GM21528 (cell line): ENCODE results near the gene MYL6B.
A peak's percentile ranks its signal among the peaks of the same experiment; 100 is the strongest.
"Not testable (repeated sequence)": the region's sequence is repeated elsewhere in the genome, so short reads cannot be mapped to it uniquely, and the experiment has no call there.

Experiments
- ATAC-seq: cut with Tn5 transposase; IDR thresholded peaks from one replicate; pipeline ENCODE4 v1.9.1; 2021; ENCODE audit warnings: mild to moderate bottlenecking, moderate library complexity; ENCODE audit not compliant: unreplicated experiment, low FRiP score

MYL6B gene

DNA sequence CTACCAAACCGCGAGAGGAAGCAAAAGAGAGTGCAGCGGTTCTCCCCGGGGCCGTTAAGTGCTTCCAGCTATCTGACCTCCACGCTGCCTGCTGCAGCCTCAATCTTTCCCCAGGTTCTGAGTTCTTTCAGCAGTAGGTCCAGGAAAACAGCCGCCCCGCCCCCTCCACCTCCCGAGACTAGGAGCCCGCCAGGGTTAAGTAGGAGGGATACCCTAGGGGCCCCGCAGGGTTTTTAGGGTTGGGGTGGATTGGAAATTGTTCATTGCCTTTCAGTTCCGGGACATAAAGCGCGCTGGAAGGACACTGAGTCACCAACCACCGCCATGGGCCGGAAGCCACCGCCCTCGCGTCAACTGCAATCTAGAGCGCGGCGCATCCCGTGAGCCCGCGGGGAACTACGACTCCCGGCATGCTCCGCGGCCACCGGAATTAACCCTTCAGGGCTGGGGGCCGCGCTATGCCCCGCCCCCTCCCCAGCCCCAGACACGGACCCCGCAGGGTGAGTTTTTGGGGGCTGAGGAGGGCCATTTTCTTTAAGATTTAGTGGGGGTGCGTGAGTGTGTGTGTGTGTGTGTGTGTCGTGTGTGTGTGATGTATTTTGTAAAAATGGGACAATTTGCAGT, at the start of gene MYL6B:
MYL6B (plus strand) TSS at position 456 of the 624 bp plus-strand sequence. CDS start 1,332 bp downstream, outside the sequence.
- ATAC-seq, result peak; percentile 77

DNA sequence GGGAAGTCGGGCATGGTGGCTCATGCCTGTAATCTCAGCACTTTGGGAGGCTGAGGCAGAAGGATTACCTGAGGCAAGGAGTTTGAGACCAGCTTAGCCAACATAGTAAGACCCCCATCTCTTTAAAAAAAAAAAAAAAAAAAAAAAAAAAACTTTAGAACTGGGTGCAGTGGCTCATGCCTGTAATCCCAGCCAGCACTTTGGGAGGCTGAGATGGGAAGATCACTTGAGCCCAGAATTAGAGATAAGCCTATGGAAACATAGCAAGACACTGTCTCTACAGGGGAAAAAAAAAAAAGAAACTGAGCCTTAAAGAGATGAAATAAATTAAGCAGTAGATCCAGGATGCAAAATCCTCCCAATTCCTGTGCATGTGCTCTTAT, 49.7 kb upstream of the MYL6B start:
- ATAC-seq, result no peak

DNA sequence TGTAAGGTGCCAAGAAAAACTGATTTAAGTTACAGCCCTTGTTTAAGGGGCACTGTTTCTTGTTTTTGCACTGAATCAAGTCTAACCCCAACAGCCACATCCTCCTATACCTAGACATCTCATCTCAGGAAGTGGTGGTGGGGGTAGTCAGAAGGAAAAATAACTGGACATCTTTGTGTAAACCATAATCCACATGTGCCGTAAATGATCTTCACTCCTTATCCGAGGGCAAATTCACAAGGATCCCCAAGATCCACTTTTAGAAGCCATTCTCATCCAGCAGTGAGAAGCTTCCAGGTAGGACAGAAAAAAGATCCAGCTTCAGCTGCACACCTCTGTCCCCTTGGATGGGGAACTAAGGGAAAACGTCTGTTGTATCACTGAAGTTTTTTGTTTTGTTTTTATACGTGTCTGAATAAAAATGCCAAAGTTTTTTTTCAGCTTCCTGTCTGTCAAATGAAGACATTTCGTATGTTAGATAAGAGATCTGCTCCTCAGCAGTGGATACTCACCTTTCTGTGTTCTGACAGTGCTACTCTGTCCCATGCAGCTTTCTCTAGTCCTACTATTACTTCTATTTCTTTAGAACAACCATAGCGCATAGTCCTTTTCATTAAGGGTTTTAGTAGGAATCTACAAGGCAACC, 49.2 kb upstream of the MYL6B start:
- no peak for ATAC-seq

DNA sequence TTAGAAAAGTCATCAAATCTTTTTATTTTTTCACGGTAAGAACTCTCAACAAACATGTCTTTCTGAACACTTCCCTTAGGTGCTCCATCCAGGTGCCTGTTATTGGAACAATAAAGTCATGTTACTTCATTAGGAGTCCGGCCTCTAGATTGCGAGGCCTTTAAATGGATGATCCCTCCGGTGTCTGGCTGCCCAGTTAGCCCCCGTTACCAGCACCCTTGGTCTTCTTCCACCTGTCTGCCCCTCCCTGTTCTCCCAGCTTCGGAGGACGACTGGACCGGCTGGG, 48.6 kb upstream of the MYL6B start:
- ATAC-seq, result peak; percentile 14

DNA sequence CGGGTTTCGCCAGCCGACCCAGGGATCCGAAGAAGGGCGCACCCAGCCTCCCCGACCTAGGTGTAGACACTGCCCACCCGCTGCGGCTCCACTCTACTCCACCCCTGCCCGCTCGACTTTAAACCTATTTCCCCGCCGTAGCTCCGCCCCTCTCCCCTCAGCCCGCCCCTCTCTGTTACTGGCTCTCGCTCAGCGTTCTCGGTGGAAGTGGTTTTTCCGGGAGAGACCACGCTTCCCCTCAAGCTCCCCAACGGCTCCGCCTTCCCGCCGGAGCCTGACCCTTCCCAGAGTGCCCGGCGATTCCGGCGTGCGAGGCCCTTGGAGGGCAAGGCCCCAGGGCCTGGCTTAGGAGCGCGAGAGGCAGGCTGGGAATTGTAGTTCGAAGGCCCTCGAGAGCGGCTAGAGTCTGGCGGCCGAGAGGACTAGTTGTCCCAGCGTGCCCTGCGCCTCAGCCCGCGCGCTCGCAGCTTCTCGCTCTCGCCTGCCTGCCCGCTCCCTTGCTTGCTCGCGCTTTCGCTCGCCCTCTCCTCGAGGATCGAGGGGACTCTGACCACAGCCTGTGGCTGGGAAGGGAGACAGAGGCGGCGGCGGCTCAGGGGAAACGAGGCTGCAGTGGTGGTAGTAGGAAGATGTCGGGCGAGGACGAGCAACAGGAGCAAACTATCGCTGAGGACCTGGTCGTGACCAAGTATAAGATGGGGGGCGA, 48.1 kb upstream of the MYL6B start, which contains the start of gene PA2G4:
PA2G4 (plus strand) TSS at position 451 of the 706 bp plus-strand sequence; CDS start at position 630, 179 bp downstream.
- peak; percentile 91 for ATAC-seq

DNA sequence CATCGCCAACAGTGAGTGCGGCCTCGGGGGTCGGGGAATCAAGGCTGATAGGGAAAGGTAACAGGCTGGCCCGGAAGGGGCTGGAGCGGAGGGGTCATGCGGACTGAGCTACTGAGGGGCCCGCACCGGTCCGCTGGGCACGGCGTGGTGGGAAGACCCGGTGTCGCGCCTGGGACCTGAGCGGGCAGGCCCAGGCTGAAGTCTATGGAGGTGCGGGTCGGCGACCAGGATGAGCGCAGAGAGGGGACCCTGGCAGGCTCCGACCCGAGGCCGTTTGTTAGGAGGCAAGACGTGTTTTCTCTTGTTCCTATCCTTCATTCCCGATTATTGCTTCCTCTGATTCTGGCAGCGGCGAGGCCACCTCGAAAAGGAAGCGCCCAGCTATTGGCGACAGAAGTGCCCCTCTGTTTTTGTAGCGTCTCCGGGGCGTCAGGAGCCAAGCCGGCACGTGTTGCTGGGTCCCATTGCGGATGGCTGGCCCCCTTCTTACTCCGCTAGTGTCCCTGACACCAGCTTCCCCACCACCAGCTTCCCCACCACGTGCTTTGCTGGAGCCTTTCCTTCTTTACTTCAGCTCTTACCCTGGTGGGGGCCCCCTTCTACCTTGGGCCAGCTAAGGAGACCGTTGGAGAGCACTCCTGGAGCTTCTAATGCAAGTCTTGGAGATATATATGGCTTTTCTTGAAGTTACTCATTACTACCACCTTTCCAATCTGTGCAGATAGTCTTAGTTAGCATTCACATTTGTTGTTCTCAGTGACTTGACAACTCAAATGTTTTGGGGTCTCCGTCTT, 47.4 kb upstream of the MYL6B start:
- ATAC-seq, result peak; percentile 31

DNA sequence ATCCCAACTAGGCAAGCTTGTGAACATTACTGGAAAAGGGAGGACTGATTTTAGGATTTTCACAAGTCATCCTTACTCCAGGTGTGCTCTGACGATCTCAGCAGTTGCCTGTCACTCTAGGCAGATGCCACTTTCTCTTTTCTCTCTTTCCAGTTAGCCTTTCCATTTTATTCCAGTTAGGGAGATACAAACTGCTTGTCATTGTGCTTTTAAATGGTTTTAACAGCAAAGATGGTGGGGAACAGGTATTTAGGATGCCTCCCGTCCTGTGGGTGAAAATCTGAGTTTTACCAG, 46.8 kb upstream of the MYL6B start:
- ATAC-seq, result no peak

DNA sequence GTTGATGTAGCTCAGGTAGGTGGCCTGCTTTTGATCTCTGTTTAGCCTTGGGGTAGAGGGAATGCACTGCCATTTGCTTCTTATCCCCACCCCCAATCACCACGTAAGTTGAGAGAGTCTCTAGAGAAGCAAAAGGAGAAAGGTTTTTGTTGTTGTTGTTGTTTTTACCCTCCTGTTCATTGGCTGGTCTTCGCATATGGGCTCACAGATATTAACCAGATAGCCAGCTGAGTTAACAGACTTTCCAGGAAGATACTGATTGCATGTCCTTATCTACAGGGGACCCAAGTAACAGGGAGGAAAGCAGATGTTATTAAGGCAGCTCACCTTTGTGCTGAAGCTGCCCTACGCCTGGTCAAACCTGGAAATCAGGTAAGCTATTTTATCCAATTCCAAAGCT, 45.1 kb upstream of the MYL6B start:
- no peak for ATAC-seq

DNA sequence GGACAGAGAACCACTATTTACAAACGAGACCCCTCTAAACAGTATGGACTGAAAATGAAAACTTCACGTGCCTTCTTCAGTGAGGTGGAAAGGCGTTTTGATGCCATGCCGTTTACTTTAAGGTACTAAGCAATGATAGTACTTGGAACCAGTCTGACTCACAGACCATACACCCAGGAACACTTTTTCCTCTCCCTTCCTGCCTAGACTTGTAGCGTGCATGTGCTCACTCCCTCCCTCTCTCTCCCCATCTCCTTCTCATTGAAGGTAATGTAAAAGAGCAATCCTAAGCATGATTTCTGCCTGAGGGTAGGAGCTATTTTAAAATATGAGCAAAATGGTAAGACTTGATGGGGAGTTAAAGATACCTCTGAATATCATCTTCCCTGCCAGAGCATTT, 41.8 kb upstream of the MYL6B start:
- ATAC-seq, result no peak

DNA sequence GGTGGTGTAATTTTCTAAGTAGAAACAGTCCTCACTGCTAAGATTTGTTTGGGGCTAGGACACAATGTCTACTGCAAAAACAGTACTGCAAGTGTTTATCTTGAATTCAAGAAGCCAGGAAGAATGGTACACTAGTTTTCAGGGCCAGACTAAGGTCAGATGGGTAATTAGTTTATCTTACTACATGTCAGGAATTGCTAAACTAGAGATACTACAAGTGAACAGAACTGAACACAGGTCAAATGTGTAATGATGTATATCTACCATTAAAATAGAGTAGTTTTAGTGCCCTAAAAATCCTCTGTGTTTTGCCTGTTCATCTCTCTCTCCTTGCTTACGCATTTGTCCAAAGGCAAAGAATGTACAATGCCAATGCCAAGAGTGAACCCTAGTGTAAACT, 38.3 kb upstream of the MYL6B start:
- no peak for ATAC-seq

DNA sequence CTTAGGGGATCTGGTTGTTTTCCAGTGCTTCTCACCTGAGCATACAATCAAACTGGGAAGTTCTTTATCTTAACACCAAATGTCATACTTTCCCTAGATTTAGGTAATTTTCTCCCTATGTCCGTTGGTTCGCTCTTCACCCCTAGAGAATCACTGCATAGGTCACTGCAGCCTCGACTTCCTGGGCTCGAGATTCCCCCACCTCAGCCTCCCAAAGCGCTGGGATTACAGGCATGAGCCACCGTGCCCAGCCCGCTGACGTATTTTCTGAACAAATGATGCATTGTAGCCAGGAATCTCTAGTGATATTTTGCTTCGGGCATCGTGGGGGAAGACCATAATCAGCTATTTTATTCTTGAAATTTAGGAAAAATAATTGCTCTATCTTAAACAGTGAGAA, 37.1 kb upstream of the MYL6B start:
- ATAC-seq, result no peak

DNA sequence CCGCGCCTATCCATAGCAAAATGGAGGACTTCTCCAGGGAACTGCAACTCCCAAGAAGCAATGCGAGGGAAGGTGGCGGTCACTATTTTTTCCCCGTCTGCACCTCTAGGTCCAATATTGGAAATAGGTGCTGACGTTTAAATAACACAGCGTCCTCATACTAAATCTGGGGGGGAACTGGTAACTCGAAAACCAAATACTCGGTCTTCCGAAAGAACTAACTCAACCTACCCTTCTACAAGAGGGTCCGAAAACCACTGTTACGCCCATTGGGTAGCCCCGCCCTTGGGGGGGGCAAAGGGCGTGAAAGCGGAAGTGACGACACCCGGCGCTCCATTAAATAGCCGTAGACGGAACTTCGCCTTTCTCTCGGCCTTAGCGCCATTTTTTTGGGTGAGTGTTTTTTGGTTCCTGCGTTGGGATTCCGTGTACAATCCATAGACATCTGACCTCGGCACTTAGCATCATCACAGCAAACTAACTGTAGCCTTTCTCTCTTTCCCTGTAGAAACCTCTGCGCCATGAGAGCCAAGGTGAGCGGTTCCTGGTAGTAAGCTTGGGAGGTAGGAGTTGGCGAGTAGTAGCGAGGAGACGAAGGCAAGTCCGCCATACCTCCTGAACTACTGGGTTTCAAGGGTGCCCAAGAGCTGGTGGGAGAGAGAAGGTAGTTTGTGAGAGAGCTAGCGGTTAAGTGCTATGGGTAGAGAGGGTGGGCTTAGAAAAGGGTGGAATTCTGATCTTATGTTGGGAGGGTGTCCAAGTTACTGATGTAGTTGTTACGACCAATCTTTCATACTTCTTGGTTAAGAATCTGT, 35.9 kb upstream of the MYL6B start, which contains the start of gene RPL41:
RPL41 (plus strand) TSS at position 367 of the 815 bp plus-strand sequence.
- ATAC-seq, result peak; percentile 53

DNA sequence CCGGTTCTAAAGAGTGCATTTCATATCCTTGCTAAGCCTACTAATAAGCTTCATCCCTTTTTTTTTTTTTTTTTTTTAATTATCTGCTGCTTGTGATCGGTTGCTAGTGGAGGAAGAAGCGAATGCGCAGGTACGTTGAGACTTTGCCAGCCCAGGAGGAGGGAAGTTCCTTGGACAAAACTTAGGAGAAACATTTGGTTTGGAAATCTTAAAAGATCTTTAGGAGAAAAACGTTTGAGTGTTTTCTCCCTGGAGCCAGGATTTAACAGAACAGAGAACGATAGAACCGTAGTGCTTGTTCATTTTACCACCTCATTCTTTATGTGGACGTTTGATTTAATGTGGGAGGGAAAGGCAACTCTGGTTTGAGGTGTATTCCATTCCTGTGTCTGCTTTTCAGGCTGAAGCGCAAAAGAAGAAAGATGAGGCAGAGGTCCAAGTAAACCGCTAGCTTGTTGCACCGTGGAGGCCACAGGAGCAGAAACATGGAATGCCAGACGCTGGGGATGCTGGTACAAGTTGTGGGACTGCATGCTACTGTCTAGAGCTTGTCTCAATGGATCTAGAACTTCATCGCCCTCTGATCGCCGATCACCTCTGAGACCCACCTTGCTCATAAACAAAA, 35.2 kb upstream of the MYL6B start:
- ATAC-seq, result not testable (repeated sequence)

DNA sequence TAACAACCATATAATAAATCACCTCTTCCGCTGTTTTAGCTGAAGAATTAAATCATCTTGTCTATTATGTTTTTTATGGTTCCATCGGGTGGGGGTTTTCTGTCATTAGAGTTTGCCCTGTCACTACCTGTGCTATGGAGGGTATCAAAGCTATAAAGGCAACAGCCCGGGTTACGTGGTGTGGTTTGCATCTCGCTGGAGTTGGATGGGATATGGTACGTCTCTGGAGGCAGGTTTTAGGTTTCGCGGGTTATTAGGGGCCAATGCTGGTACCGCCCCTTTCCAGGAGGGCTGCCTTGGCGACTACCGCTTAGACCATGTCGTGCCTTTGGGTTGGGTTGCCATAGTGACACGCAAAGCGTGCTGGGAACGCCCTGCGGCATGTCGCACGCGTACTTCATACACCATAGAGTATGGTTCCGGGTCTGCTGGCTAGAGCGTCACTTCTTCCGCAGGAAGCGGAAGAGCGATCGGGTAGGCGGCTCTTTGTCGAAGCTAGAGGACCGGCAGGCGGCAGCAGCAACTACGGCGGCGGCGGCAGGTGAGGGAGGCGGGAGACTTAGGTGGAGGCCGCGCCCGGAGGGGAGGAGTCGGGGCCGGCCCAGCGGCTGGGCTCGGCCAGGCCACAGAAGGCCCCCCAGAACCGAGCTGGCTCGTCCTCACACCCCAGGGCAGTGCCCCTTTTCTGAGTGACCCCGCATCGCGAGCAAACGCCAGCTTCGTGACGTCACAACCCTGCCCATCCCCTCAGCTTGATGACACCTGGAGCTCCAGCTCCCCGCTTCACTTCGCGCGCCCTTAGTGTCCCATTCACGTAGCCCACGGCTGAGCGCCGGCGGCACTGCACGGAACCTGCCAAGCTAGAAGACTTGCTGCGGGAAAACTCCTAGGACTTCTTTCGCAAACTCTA, 34.4 kb upstream of the MYL6B start, which contains the start of gene ZC3H10:
ZC3H10 (plus strand) TSS at position 489 of the 910 bp plus-strand sequence. CDS start 2,297 bp downstream, outside the sequence.
- peak; percentile 76 for ATAC-seq

DNA sequence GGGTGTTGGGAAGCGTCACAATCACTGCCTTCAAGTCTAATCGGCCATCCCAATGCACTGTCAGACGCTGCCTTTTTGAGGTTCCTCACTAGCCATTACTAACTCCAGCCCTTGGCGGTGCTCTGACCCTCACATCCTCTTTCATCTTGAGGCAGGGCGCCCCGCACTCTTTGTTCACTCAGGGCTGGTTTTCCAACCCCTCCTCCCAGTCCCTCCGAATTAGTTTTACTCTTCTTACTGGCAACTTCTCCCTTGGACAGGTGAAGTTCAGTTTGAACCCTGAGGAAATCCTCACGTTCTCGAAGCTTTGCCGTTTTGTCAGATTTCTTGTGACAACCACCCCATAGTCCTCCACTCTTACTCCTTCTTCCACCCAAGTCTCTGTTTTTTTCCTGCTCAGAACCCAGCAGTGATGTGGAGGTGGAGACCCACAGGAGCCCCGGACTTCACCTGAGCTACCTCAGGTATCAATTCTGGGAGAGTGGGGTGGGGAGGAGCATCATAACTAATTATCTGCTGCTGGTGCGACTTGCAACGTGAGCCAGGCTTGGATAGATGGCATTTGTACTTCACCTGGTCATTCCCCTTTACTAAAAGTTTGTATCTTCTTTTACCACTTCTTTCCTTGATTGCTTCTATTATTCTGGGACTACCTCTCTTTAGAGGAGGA, 33.6 kb upstream of the MYL6B start:
- ATAC-seq, result peak; percentile 5

DNA sequence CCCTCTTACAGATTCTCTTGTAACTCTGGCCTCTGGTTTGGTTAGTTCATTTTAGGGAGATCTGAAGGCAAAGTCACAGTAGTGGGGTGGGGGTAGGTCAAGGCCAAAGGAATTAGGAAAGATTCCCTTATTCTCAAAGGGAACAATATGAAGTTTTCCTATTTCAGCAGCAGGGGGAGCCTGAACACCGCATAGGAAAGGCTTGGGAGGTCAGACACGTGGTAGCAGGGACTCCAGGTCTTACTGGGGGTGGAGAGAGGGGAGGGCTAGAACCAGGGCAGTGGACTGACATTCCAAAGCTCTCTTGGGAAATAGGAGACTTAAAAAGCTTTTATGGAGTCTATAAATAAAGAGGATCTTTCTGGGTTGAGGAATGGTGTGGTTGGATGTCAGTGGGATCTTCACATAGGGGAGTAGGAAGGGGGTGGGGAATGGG, 33.0 kb upstream of the MYL6B start:
- no peak for ATAC-seq

DNA sequence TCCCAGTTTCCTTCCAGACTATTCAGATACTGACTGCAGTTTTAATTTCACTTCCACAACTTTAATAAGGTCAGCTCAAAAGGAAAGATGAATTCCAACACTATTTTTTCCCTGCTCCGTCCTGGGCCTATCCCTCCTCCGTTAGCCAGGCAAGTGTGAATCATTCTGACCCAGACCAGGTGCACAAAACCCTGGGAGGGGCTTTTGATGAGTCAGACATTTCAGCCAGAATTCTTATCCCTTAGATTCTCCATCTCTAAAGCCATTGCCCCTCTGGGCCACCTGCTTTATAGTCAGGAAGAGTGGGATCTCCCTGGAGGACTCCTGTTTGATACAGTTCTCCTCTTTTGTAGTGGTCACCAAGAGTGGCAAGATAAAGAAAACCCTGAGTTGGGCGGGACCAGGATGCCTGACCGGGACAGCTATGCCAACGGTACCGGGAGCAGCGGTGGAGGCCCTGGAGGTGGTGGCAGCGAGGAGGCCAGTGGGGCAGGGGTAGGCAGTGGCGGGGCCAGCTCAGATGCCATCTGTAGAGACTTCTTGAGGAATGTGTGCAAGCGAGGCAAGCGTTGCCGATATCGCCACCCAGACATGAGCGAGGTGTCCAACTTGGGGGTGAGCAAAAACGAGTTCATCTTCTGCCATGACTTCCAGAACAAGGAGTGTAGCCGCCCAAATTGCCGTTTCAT, 32.1 kb upstream of the MYL6B start:
- no peak for ATAC-seq
